ENCODE measurements around the gene ZNF236.
"Not testable (repeated sequence)": the region's sequence is repeated elsewhere in the genome, so short reads cannot be mapped to it uniquely, and the experiment has no call there.

ZNF236 gene

DNA sequence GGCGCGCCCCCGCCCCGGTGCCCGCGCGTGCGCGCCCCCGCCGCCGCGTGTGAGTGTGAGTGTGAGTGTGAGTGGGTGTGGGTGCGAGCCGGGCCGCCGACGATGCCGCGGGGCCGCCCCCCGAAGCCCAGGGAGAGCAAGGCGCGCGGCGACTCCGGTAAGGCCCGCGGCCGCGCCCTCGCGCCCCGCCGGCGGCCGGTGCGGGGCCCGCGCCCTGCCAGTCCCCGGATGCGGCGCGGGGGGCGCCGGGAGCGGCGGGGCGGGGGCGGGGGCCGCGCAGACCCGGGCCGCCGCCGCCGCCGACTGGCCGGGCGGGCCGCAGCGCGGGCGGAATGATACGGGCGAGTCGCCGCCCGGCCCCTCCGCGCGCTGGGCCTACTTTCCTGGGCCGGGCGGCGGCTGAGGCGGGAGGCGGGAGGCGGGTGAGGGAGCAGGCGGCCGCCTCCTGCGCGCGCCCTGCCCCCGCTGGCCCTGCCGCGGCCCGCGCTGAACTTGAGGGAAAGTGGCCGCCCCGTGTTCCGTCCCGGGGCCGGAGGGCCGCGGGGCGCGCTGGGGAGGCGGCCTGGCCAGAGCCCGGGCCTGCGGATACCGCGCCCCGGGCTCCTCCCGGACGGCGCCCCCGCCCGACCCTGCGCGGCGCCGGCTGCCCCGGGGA is at the start of gene ZNF236:
Gene ZNF236 (plus strand): TSS at position 52 of the 655 bp plus-strand sequence. CDS start 51 bp downstream, at position 103.
- DNase-seq (ENCODE audit: low read depth, low spot score) = no peak

DNA sequence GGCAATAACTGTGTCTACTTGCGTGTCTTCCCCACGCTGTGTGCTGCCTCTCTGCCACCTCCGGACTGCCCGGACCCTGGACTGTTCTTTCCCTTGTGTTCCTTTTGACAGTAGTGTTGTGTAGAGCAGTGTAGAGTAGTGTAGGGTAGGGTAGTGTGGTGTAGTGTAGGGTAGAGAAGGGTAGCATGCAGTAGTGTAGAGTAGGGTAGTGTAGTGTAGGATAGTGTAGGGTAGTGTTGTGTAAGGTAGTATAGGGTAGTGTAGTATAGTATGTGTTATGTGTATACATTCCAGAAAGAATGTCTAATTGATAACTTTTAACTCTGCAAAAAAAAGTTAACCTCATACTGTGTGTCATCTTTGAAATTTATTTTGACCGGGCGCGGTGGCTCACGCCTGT is 49.7 kb upstream of the ZNF236 start:
- no peak for DNase-seq (ENCODE audit: low read depth, low spot score)

DNA sequence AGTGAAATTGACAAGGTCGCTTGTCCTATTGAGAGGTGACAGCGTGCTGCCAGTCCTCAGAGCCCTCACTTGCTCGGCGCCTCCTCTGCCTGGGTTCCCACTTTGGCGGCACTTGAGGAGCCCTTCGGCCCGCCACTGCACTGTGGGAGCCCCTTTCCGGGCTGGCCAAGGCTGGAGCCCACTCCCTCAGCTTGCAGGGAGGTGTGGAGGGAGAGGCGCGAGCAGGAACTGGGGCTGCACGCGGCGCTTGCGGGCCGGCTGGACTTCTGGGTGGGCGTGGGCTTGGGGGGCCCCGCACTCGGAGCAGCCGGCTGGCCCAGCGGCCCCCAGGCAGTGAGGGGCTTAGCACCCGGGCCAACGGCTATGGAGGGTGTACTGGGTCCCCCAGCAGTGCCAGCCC is 45.3 kb upstream of the ZNF236 start:
- not testable (repeated sequence) for DNase-seq (ENCODE audit: low read depth, low spot score)

GRCh38 chr18:76783786-76784484 is 38.4 kb upstream of the ZNF236 start:
- DNase-seq (ENCODE audit: low read depth, low spot score) = no peak

DNA sequence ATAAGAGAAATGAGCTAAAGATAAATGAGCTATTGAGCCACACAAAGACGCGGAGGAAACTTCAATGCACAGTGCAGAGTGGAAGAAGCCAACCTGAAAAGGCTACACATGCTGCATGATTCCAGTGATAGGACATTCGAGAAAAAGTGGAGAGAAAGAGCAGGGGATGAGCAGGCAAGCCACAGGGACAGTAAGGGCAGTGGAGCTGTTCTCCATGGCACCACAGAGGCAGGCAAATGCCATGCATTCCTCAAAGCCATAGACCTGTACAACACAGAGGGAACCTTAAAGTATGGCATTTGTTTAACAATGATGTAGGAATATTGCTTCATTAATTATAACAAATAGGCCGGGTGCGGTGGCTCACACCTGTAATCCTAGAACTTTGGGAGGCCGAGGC is 36.5 kb upstream of the ZNF236 start:
- no peak for DNase-seq (ENCODE audit: low read depth, low spot score)

DNA sequence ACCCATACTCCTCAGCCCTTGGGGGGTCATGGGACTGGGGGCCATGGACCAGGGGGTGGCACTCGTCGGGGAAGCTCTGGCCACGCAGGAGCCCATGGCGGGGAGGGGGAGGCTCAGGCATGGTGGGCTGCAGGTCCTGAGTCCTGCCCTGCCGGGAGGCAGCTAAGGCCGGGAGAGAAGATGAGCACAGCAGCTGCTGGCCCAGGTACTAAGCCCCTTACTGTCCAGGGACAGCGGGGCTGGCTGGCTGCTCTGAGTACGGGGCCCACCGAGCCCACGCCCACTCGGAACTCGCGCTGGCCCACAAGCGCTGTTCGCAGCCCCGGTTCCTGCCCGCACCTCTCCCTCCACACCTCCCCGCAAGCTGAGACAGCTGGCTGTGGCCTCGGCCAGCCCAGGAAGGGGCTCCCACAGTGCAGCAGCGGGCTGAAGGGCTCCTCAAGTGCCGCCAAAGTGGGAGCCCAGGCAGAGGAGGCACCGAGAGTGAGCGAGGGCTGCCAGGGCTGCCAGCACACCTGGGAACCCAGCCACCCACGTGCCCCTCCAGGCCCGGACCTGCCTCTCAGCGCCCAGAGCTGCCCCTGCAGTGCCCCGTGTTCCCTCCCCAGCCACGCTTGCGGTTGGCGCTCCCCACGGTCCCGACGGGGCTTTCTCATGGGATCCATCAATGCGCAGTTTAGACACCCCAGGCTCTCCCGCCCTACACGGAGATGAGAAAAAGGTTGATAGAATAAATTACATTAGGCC is 33.6 kb upstream of the ZNF236 start:
- no peak for DNase-seq (ENCODE audit: low read depth, low spot score)

GRCh38 chr18:76791106-76791505 is 31.3 kb upstream of the ZNF236 start:
- no peak for DNase-seq (ENCODE audit: low read depth, low spot score)

GRCh38 chr18:76791642-76792041 is 30.7 kb upstream of the ZNF236 start:
- no peak for DNase-seq (ENCODE audit: low read depth, low spot score)

DNA sequence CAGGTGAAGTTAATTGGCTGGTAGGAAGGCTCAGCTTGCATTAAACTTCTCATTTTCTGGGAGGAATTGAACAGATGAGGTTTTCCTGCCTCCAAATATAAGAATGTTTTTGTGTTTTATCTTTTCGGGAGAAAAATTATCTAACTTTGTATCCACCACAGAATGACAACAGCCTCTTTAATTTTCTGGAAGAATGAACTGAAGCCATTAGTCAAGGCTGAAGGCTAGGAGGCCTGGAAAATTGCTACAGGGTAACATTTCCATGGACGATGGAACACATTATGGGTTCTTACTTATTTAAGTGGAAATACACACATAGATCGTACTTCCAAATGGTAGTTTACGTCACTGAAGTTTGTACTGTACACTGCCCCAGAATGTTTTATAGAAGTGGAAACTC is 28.0 kb upstream of the ZNF236 start:
- DNase-seq (ENCODE audit: low read depth, low spot score) = no peak

- DNase-seq (ENCODE audit: low read depth, low spot score) = no peak
Measured at GRCh38 chr18:76801567-76802505, 20.5 kb upstream of the ZNF236 start.

DNA sequence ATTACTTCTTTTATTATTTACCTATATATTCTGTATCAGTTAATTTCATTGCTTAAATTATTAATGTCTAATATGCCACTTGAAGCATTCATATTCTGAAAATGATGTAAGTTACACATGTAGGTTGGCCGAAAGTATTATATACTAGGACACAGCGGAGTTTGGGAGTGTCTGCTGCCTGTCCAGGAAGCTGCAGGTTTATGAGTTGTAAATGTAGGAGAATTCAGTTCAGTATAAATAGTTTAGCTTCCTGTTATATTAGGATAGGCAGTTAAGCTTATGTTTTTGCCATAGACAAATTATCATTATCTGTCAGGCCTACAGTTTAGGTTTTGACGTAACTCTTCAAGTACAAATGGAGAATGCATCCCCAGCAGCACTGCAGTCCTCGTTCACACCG is 18.9 kb upstream of the ZNF236 start:
- DNase-seq (ENCODE audit: low read depth, low spot score) = no peak

DNA sequence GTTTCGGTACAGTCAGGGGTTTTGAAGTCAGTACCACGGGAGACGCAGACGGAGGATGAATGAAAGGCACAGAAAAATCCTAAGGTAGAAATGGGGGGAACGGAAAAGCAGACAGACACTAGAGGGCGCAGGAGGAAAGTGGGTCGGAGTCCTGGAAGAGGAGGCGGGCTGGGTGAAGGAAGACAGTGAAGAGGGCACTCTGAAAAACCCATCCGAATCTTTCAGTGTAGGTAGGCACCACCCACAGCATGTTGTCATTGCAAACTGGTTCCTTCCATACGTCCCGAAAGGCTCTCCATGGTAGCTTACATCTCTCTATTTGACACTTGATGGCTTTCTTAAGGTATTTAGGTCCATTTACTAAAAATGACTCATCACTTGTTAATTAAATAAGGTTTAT is 18.5 kb upstream of the ZNF236 start:
- DNase-seq (ENCODE audit: low read depth, low spot score) = no peak

- no peak for DNase-seq (ENCODE audit: low read depth, low spot score)
Measured at GRCh38 chr18:76805221-76805620, 17.1 kb upstream of the ZNF236 start.

DNA sequence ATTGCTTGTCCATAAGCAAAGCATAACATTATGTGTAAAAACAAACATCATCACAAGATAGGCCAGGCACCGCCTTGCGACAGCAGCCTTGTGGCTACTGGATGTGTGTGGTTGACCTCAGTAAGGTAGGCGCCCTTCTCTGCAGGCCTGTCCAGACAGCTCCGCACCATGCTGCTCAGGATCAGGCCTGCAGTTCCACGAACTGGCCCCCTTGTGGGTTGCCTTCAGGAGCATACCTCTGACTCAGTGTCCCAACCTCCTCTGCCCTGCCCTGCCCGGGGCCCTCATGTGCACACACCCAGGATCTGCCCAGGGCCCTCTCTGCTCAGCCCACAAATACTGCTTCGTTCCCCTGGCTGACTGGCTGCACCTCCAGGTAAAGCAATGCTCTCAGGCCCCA is 16.1 kb upstream of the ZNF236 start:
- no peak for DNase-seq (ENCODE audit: low read depth, low spot score)

GRCh38 chr18:76808561-76808960 is 13.8 kb upstream of the ZNF236 start:
- no peak for DNase-seq (ENCODE audit: low read depth, low spot score)

GRCh38 chr18:76811530-76811929 is 10.8 kb upstream of the ZNF236 start:
- DNase-seq (ENCODE audit: low read depth, low spot score) = not testable (repeated sequence)

- no peak for DNase-seq (ENCODE audit: low read depth, low spot score)
Measured at GRCh38 chr18:76814256-76814655, 8.1 kb upstream of the ZNF236 start.

DNA sequence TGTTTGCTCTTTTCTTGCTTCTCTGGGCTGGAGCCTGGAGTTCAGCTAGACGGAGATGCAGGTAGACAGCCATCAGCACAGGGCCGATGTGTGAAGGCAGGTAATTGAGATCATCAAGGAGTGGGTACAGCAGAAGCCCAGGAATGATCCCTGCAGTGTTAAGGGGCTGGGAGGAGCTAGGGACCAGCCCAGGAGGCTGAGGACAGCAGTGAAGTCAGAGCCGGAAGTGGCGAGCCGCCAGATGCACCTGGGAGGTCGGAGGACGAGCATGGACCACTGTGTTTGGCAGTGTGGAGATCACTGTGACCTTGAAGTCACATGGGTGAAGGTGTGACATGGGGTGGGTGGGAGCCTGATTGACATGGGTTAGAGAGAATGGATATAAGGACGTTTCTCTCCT is 6.2 kb upstream of the ZNF236 start:
- no peak for DNase-seq (ENCODE audit: low read depth, low spot score)

GRCh38 chr18:76817888-76818611 is 4.3 kb upstream of the ZNF236 start:
- DNase-seq (ENCODE audit: low read depth, low spot score) = no peak

GRCh38 chr18:76819411-76820136 is 2.8 kb upstream of the ZNF236 start:
- no peak for DNase-seq (ENCODE audit: low read depth, low spot score)

Measured in smooth muscle cell of the brain vasculature (primary cell).